GM18873 (cell line): Measurements from ENCODE around the gene BCDIN3D.
"Not testable (repeated sequence)": the region's sequence is repeated elsewhere in the genome, so short reads cannot be mapped to it uniquely, and the experiment has no call there.

Experiments
- ATAC-seq: cut with Tn5 transposase; IDR thresholded peaks from one replicate; pipeline ENCODE4 v1.9.1; 2021; ENCODE audit warnings: mild to moderate bottlenecking, moderate library complexity, moderate number of reproducible peaks; ENCODE audit not compliant: unreplicated experiment, low FRiP score

The BCDIN3D gene

GRCh38 chr12:49864798-49865090 is 21.8 kb upstream of the BCDIN3D start:
- ATAC-seq, result no peak

GRCh38 chr12:49863946-49864797 is 21.3 kb upstream of the BCDIN3D start:
- no peak for ATAC-seq

DNA sequence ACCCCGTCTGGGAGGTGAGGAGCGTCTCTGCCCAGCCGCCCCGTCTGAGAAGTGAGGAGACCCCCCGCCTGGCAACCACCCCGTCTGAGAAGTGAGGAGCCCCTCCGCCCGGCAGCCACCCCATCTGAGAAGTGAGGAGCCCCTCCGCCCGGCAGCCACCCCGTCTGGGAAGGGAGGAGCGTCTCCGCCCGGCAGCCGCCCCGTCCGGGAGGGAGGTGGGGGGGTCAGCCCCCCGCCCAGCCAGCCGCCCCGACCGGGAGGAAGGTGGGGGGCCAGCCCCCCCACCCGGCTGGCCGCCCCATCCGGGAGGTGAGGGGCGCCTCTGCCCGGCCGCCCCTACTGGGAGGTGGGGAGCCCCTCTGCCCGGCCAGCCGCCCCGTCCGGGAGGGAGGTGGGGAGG is 18.0 kb upstream of the BCDIN3D start:
- not testable (repeated sequence) for ATAC-seq

- not testable (repeated sequence) for ATAC-seq
Observed at GRCh38 chr12:49855890-49856289, 13.0 kb upstream of the BCDIN3D start.

DNA sequence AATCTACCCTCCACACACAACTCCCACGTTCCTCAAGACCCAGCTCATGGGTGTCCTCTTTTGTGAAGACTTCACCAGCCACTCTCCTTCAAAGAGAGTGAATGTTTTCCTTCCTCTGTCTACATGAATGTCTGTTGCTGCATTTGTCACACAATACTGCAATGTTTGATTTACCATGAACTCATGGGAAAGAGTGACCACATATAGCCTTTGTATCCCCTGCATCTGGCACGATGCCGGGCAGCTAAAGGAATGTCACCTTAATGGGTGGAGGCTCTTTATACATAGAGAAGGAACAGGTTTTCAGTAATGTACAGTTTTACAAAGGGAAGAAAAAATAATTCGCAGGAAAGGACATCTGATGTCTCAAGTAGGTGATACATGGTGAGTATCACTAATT is 12.1 kb upstream of the BCDIN3D start:
- ATAC-seq, result no peak

- no peak for ATAC-seq
Observed at GRCh38 chr12:49853671-49854070, 10.8 kb upstream of the BCDIN3D start.

- no peak for ATAC-seq
Observed at GRCh38 chr12:49847161-49847560, 4.3 kb upstream of the BCDIN3D start.

DNA sequence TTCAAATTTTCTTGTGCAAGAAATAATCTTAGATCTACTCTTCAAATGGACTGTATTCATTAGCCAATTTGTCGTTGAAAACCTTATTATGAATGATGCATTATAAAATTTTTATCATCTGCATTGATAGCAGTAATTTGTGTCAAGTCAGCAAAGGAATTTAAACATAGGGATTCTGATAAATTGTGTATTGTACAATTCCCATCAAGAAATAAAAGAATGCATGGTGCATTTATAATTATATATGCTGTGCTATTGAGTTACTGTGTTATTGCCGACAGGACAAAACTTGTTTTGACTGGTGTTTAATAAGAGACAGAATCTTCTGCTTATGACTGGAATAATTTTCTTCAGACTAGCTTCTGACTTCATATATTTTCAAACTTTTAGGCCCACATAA is 3.1 kb upstream of the BCDIN3D start:
- ATAC-seq, result no peak

- ATAC-seq, result no peak
Observed at GRCh38 chr12:49843876-49844437, 1.1 kb upstream of the BCDIN3D start.

DNA sequence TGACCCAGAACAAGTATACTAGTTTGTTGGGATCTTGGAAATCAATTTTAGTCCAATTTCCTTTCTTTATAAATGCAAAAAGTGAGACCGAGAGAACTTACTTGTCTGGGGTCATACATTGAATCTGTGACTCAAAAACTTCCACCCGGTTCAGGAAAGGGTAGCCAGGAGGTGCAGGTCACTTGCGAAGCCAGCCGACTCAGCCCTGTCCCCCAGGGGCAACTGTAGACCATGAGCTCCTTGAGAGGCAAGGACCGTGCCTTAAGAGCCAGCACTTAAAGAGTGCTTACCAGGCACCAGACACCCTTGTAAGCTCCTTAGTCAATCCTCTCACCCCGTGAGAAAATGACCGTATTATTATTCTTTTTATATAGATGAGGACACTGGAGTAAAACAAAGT is 505 bp upstream of the BCDIN3D start:
- no peak for ATAC-seq

DNA sequence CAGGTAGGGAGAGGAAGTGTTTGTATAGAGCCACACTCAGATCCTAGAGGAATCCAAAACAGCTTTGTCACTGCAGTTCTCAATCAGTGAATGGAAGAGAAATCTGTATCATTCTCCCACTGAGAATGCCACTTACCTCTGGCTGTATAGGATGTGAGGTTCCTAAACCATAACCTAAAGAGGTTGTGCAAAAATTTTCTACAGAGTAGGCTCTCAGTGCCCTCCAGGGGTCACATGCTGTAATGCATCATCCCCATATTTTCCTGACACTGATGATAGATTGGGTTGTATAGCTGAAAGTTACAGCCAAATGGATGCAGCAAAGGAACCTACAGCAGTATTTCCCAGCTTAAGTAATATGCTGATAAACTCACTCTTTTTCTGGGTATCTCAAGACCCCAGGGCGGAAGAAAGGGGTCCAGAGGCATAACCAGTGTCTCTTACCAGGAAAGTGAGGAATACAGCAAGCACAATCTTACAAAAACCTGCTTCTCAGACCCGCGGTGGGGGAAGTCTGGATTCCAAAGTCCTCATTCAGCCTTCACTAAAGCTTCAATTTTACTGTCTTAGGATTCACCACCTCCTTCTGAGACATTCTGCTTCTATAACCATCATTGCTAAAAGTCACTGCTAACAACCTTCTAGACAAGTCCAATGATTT is 3.8 kb downstream of the BCDIN3D start:
- ATAC-seq, result no peak

DNA sequence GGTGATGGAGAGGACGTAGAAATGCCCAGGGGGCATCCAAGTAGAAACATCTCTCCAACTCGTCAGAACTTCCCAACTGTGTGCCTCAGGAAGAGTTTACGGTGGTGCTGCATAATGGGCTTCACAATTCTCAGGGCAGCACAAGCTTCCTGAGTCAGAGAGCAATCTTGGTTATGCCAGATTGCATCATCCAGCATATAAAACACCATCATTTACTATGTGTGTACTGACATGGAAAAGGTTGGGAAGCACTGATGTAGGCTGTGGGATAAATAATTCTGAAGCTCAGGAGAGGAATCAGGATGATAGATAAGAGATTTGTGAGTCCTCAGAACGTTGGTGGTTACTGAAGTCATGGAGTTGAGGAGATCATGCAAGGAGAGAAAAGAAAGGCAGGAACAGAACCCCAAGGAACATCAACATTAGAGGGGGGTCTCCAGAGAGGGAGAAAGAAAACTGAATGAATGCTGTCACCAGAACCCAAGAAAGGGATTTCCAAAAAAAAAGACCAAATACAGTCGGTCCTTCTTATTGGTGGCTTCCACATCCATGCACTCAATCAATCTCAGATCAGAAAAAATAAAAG is 10.0 kb downstream of the BCDIN3D start:
- no peak for ATAC-seq

- ATAC-seq, result no peak
Observed at GRCh38 chr12:49831717-49832116, 11.2 kb downstream of the BCDIN3D start.

- ATAC-seq, result peak; percentile 62
Observed at GRCh38 chr12:49828133-49829091, 14.5 kb downstream of the BCDIN3D start, which contains the start of gene NCKAP5L. Gene NCKAP5L (minus strand): TSS chr12:49828413. CDS start chr12:49804044, 24,369 bp downstream.

- no peak for ATAC-seq
Observed at GRCh38 chr12:49827401-49828099, 15.4 kb downstream of the BCDIN3D start.

DNA sequence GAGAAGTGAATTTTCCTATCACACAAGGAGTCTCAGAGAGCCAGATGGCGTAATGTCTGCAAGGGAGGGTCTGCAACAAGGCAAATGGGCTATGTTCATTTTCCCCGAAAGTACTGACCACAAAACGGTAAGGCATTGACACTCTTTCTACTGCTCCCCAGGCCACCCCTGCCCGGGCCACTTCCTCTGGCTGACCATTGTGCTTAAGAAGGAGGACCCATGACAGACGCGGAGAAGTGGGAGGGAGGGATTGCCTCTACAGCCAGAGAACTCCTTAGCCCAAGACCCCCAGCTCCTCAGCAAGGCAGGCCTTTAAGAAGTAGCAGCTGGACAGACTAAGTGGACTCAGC is 15.9 kb downstream of the BCDIN3D start:
- no peak for ATAC-seq

DNA sequence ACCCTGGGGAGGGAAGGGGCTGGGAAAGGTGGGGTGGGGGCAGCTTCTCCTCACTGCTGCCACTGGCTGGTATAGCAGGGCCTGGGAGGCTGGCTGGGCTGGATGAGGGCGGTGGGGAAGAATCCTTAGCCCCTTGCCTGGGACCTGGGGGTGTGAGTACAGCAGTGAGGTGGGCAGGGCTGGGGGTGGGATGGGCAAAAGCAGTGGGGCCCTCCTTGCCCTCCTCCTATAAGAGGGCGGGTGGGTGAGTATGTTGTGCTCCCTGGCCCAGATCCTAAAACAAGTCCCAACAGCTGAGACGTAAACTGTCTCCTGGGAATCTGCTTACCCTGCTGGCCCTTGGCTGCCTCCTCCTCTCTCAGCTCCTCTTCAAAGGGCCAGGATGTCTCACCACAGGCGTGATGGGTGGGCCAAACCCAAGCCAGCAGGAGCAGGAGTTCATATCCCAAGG is 16.9 kb downstream of the BCDIN3D start:
- no peak for ATAC-seq

DNA sequence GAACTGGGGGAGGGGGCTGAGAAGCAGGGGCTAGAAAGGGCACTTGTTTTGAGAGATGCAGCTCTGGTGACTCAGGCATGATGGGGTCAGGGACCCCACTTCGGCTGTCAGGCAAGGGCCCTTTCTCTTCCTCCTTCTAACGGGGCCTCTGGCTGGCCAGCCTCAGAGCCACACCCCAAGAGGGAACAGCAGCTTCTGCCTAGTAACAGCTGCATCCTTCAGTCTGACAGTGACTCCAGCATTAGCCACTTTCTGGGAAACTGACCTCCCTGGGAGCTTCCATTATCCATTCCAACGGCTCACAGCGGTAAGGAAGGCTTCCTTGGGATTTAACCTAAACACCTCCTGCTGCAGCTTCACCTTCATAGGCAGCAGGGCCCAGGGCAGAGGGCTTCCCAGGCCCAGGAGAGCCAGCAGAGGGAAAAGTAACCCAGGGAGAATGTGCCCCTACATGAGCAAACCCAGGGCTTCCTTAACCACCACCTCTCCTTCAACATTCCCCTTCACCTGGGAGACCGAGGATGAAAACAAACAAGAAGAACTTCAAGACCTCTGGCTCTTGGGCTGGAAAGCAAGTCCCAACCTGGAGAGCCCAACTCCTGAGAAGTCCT is 17.4 kb downstream of the BCDIN3D start:
- ATAC-seq, result no peak

DNA sequence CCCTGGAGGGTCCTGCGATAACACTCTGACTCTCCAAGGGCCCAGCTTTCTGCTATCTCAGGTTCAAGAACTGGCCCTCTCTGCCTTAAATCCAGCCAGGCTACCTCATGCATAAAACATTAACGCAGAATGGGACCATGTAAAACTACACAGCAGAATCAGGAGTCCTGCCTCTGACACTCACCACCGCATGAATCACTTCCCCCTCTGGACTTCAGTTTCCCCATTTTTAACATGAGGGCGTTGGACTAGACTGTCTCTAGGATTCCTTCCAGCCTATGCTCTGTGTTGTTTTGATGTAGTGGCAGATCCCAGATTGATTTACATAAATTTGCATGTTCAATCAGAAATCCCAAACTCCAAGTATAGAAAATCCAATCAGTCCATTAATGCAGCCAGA is 18.0 kb downstream of the BCDIN3D start:
- no peak for ATAC-seq
